GM12878 (cell line): ENCODE measurements around the gene HEATR3. TPM values are rescaled to one million over a fixed set of nuclear protein-coding genes. Genes with fewer than 3 reads are reported as not detected.
A peak's percentile ranks its signal among the peaks of the same experiment; 100 is the strongest.

Experiments
- ATAC-seq: fragments of 200-7000 bp; cut with Tn5 transposase; 3 replicates; pipeline ENCODE4 v1.9.1; 2020; ENCODE audit warnings: mild to moderate bottlenecking, moderate library complexity
- BruUV-seq: library from RNA; stranded (reverse); fragments of 400-500 nt; replicated peaks from 2 replicates; lab custom pipeline; 2021; lab: Mats Ljungman, UMichigan
- CTCF ChIA-PET: fragments of 300-600 bp; sonication (Branson Sonifier 250); formaldehyde crosslinking; extraction: SDS; loops from one replicate; lab custom pipeline; 2021; ENCODE audit warnings: inconsistent platforms; lab: Yijun Ruan, JAX
- POLR2A ChIA-PET: fragments of 350-600 bp; formaldehyde crosslinking; extraction: SDS; loops from one replicate; lab custom pipeline; 2021; ENCODE audit warnings: inconsistent platforms; lab: Charles Lee
- RAD21 ChIA-PET: fragments of 300-600 bp; sonication (Branson Sonifier 250); formaldehyde crosslinking; loops from one replicate; lab custom pipeline; 2023; ENCODE audit warnings: antibody characterized with exemption; ENCODE audit not compliant: unreplicated experiment; lab: Charles Lee
- SMC1A ChIA-PET: fragments of 300-600 bp; sonication (Branson Sonifier 250); formaldehyde crosslinking; loops from one replicate; lab custom pipeline; 2023; ENCODE audit not compliant: unreplicated experiment, uncharacterized antibody; lab: Charles Lee
- DNase-seq: peaks from one replicate; pipeline ENCODE4 v3.0.0-alpha.2; 2011; ENCODE audit warnings: low read depth, low spot score
- FAIRE-seq: peaks from 3 replicates; lab custom pipeline; 2011; peaks lifted over from hg19 to GRCh38; lab: Jason Lieb, UNC
- H2AFZ ChIP-seq: 2 replicates; pipeline ENCODE4 v1.6.0; 2011; ENCODE audit warnings: low read depth, low read length, control low read depth; ENCODE audit not compliant: control insufficient read depth
- H3K27ac ChIP-seq: 2 replicates; pipeline ENCODE4 v1.5.1; 2011; ENCODE audit warnings: control low read depth; ENCODE audit not compliant: control insufficient read depth, insufficient read depth
- H3K27me3 ChIP-seq, 2 experiments: replicated peaks in 1 of 2; 2 replicates each; pipeline versions ENCODE4 v1.6.0 to v1.6.1; 2011; ENCODE audit warnings: low read length in 1 of 2; ENCODE audit not compliant: control insufficient read depth in 2 of 2, insufficient read depth in 2 of 2
- H3K36me3 ChIP-seq, 2 experiments: 2 replicates each; pipeline ENCODE4 v1.5.1; 2011; ENCODE audit warnings: low read length in 1 of 2; ENCODE audit not compliant: control insufficient read depth in 2 of 2, insufficient read depth in 2 of 2
- H3K4me1 ChIP-seq: 2 replicates; pipeline ENCODE4 v1.6.1; 2011; ENCODE audit warnings: mild to moderate bottlenecking, low read length, moderate library complexity, mixed read lengths; ENCODE audit not compliant: control insufficient read depth, insufficient read depth
- H3K4me2 ChIP-seq: 2 replicates; pipeline ENCODE4 v1.6.0; 2011; ENCODE audit warnings: control low read depth; ENCODE audit not compliant: control insufficient read depth, insufficient read depth
- H3K4me3 ChIP-seq: fragments of 200-600 bp; sonication (generic); 2 replicates; pipeline ENCODE4 v1.5.1; 2016
- H3K79me2 ChIP-seq: 2 replicates; pipeline ENCODE4 v1.6.0; 2011; ENCODE audit warnings: low read length; ENCODE audit not compliant: control insufficient read depth, insufficient read depth
- H3K9ac ChIP-seq: 2 replicates; pipeline ENCODE4 v1.8.0; 2011; ENCODE audit warnings: low read length, control low read depth, mixed read lengths; ENCODE audit not compliant: control insufficient read depth, insufficient read depth
- H3K9me3 ChIP-seq: replicated peaks from 3 replicates; pipeline ENCODE4 v1.5.1; 2011; ENCODE audit warnings: mild to moderate bottlenecking, low read length; ENCODE audit not compliant: control insufficient read depth, insufficient read depth
- H4K20me1 ChIP-seq: 2 replicates; pipeline ENCODE4 v1.6.0; 2011; ENCODE audit not compliant: control insufficient read depth, insufficient read depth
- BCL3 ChIP-seq: IDR thresholded peaks from 2 replicates; pipeline ENCODE4 v1.6.1; 2011; ENCODE audit warnings: borderline replicate concordance, low read depth, mild to moderate bottlenecking, moderate library complexity, low read length; ENCODE audit not compliant: insufficient read depth, poor library complexity, severe bottlenecking
- FOXM1 ChIP-seq: IDR thresholded peaks from 2 replicates; pipeline ENCODE4 v1.6.1; 2012; ENCODE audit warnings: low read depth, mild to moderate bottlenecking, inconsistent platforms, low read length, moderate library complexity
- JUND ChIP-seq: IDR thresholded peaks from 2 replicates; pipeline ENCODE4 v1.6.1; 2012; ENCODE audit warnings: low read depth, mild to moderate bottlenecking, low read length, improper control_type of control experiment, moderate library complexity
- MXI1 ChIP-seq: fragments of 150-350 bp; IDR thresholded peaks from 2 replicates; pipeline ENCODE4 v1.6.1; 2011; ENCODE audit warnings: low read depth, mild to moderate bottlenecking, inconsistent platforms, low read length, improper control_type of control experiment
- NR2C1 ChIP-seq: fragments of 450-650 bp; IDR thresholded peaks from 2 replicates; pipeline ENCODE4 v1.6.1; 2017; ENCODE audit warnings: antibody characterized with exemption, mild to moderate bottlenecking, moderate library complexity
- SIN3A ChIP-seq: IDR thresholded peaks from 2 replicates; pipeline ENCODE4 v1.6.1; 2012; ENCODE audit warnings: low read depth, low read length, improper control_type of control experiment
- SMAD5 ChIP-seq: IDR thresholded peaks from 2 replicates; pipeline ENCODE4 v1.6.1; 2016; ENCODE audit warnings: antibody characterized with exemption, low read depth
- SUPT20H ChIP-seq: IDR thresholded peaks from 2 replicates; pipeline ENCODE4 v1.6.1; 2011; ENCODE audit warnings: low read depth, mild to moderate bottlenecking, low read length, moderate library complexity, borderline replicate concordance; ENCODE audit not compliant: control insufficient read depth
- TARDBP ChIP-seq: IDR thresholded peaks from 2 replicates; pipeline ENCODE4 v1.6.1; 2016; ENCODE audit warnings: borderline replicate concordance
- TCF3 ChIP-seq: IDR thresholded peaks from 2 replicates; pipeline ENCODE4 v1.6.1; 2012; ENCODE audit warnings: low read depth, mild to moderate bottlenecking, low read length, borderline replicate concordance; ENCODE audit not compliant: insufficient read depth
- WRNIP1 ChIP-seq: IDR thresholded peaks from 2 replicates; pipeline ENCODE4 v1.6.1; 2011; ENCODE audit warnings: low read depth, low read length, improper control_type of control experiment, borderline replicate concordance
- WGBS: methylation state at CpG from one replicate; pipeline ENCODE4 v1.1.6; 2016; ENCODE audit warnings: low lambda C conversion rate; ENCODE audit not compliant: insufficient replicate concordance, insufficient coverage; ENCODE audit errors: missing lambda C conversion rate; 5-methylcytosine and 5-hydroxymethylcytosine counted together
- in situ Hi-C: fragments of 300-500 bp; cut with MboI; formaldehyde crosslinking; loops from 9 replicates; pipeline ENCODE4 v1.14.3; 2018; ENCODE audit warnings: mixed read lengths
- intact Hi-C: fragments of 100-400 bp; cut with micrococcal nuclease; formaldehyde crosslinking; loops from one replicate; pipeline ENCODE4 v1.14.2; 2022; ENCODE audit not compliant: unreplicated experiment
- polyA plus RNA-seq, 11 experiments: library from polyadenylated mRNA; depleted of rRNA in 4 of 11; unstranded in 6 of 11; stranded (reverse) in 5 of 11; fragments of >200 nt; fragmentation: Nextera tagmentation in 4 of 11; fragmentation: Illumina TruSeq in 1 of 11; extraction: Ambion mirVana in 4 of 11; extraction: Trizol in 1 of 11; gene quantifications; 1 replicate in 1 of 11; 2 replicates in 10 of 11; pipeline versions ENCODE4 v1.2.1 to v1.2.3, GENCODE V29; 2011 to 2016; ENCODE audit warnings: inconsistent platforms in 2 of 11, missing spikeins in 2 of 11, low read depth in 1 of 11
- total RNA-seq, 4 experiments: library from RNA; depleted of rRNA in 3 of 4; stranded (reverse); fragments of >200 nt in 3 of 4; fragmentation: Illumina TruSeq in 1 of 4; extraction: Trizol in 1 of 4; gene quantifications; 2 replicates each; pipeline versions ENCODE4 v1.2.1 to v1.2.3, GENCODE V29; 2013 to 2021
- TF ChIP-seq, protein P1 (sequence below): fragments of 450-650 bp; IDR thresholded peaks from 2 replicates; pipeline ENCODE4 v1.6.1; 2017; ENCODE audit warnings: borderline replicate concordance
- TF ChIP-seq, protein P2 (sequence below): IDR thresholded peaks from 2 replicates; pipeline ENCODE4 v1.6.1; 2012; ENCODE audit warnings: improper control_type of control experiment, low read depth, low read length; ENCODE audit not compliant: insufficient replicate concordance

The HEATR3 gene
- total and polyA plus RNA-seq, 10 of the 15 experiments (the other 5 are each of a cell fraction or from before 2014, with no cell fraction given) = 1.5 to 30.0 (median 17.7) TPM

DNA sequence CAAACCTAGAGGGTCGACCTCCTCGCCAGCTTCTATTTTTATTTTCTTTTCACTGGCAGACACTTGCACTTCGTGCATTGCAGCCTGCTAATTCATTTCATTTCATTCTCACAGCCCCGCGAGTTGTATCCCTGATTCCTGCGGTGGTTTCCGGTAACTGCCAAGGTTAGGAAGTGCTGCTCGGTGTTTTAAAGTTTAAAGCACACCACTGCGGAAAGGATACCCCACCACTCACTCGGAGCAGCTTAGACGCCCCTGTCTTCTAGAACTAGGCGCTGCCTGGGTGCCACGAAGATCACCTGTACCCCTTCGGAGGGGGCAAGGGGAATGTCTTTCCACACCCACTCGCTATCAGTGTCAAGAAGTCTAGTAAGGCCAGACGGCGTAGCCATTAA lies 40.2 kb upstream of the HEATR3 start:
- Histone ChIP-seq H3K27ac (peak overlapping the region; percentile 64), H3K27me3 (no peaks in the 10 kb centered on the region), H3K79me2 (peaks cover 16% of the 10 kb centered on the region), H3K9ac (peak overlapping the region; percentile 84), H3K36me3 (peaks cover 0 to 9% of the 10 kb centered on the region in 2 experiments; a peak in 1 of 4 replicates), H3K4me3 (peak overlapping the region; percentile 76), H3K9me3 (no peaks in the 10 kb centered on the region), H3K4me1 (0 out of 2 replicates have a peak, but pooled peaks cover 3% of the 10 kb centered on the region), H3K4me2 (peak overlapping the region; percentile 81), H4K20me1 (no peaks in the 10 kb centered on the region), H2AFZ (peak overlapping the region; percentile 35)
- ATAC-seq (peak; percentile 41), FAIRE-seq (no peak), DNase-seq (no peak)
- BruUV-seq = no TSS peak
- intact Hi-C loops = loop anchor here (1.0 to 10.0 kb wide), 4 partner anchors 67 to 339 kb away; partner anchors contain the start of gene BRD7
- in situ Hi-C loops = no loop called here
- CTCF ChIA-PET = interaction anchor here (0.5 to 8.0 kb wide), 71 partner anchors 9 to 783 kb away, joined by 3 to 216 read pairs (median 5); partner anchors contain the start of genes CYLD and HEATR3
- POLR2A ChIA-PET = interaction anchor here (0.5 to 3.4 kb wide), 7 partner anchors 13 to 331 kb away, joined by 3 to 10 read pairs (median 4); partner anchors contain the start of gene HEATR3
- SMC1A ChIA-PET = interaction anchor here (0.6 to 7.0 kb wide), 38 partner anchors 10 to 781 kb away, joined by 3 to 137 read pairs (median 4); partner anchors contain the start of genes HEATR3 and TENT4B
- RAD21 ChIA-PET = interaction anchor here (0.7 to 7.9 kb wide), 47 partner anchors 9 to 781 kb away, joined by 3 to 191 read pairs (median 5); partner anchors contain the start of genes CYLD and HEATR3
- 1% methylated on average over 17 of the region's 17 CpGs for WGBS
- no peak for TF ChIP-seq NR2C1
- no peak for TF ChIP-seq TARDBP
- TF ChIP-seq TCF3 = no peak
- TF ChIP-seq, protein P1, sequence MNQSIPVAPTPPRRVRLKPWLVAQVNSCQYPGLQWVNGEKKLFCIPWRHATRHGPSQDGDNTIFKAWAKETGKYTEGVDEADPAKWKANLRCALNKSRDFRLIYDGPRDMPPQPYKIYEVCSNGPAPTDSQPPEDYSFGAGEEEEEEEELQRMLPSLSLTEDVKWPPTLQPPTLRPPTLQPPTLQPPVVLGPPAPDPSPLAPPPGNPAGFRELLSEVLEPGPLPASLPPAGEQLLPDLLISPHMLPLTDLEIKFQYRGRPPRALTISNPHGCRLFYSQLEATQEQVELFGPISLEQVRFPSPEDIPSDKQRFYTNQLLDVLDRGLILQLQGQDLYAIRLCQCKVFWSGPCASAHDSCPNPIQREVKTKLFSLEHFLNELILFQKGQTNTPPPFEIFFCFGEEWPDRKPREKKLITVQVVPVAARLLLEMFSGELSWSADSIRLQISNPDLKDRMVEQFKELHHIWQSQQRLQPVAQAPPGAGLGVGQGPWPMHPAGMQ = no peak
- TF ChIP-seq SUPT20H = no peak
- 0 out of 2 replicates have a peak, but pooled peaks have one; percentile 37 for TF ChIP-seq MXI1
- no peak for TF ChIP-seq BCL3
- TF ChIP-seq SMAD5 = no peak
- TF ChIP-seq FOXM1 = no peak
- no peak for TF ChIP-seq WRNIP1
- TF ChIP-seq SIN3A = peak; percentile 3
- no peak for TF ChIP-seq JUND
- TF ChIP-seq, protein P2, sequence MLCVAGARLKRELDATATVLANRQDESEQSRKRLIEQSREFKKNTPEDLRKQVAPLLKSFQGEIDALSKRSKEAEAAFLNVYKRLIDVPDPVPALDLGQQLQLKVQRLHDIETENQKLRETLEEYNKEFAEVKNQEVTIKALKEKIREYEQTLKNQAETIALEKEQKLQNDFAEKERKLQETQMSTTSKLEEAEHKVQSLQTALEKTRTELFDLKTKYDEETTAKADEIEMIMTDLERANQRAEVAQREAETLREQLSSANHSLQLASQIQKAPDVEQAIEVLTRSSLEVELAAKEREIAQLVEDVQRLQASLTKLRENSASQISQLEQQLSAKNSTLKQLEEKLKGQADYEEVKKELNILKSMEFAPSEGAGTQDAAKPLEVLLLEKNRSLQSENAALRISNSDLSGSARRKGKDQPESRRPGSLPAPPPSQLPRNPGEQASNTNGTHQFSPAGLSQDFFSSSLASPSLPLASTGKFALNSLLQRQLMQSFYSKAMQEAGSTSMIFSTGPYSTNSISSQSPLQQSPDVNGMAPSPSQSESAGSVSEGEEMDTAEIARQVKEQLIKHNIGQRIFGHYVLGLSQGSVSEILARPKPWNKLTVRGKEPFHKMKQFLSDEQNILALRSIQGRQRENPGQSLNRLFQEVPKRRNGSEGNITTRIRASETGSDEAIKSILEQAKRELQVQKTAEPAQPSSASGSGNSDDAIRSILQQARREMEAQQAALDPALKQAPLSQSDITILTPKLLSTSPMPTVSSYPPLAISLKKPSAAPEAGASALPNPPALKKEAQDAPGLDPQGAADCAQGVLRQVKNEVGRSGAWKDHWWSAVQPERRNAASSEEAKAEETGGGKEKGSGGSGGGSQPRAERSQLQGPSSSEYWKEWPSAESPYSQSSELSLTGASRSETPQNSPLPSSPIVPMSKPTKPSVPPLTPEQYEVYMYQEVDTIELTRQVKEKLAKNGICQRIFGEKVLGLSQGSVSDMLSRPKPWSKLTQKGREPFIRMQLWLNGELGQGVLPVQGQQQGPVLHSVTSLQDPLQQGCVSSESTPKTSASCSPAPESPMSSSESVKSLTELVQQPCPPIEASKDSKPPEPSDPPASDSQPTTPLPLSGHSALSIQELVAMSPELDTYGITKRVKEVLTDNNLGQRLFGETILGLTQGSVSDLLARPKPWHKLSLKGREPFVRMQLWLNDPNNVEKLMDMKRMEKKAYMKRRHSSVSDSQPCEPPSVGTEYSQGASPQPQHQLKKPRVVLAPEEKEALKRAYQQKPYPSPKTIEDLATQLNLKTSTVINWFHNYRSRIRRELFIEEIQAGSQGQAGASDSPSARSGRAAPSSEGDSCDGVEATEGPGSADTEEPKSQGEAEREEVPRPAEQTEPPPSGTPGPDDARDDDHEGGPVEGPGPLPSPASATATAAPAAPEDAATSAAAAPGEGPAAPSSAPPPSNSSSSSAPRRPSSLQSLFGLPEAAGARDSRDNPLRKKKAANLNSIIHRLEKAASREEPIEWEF = no peak
